Left forelimb (tissue), 1 donor: ENCODE measurements around the gene IFTAP.
"Not testable (repeated sequence)": the region's sequence is repeated elsewhere in the genome, so short reads cannot be mapped to it uniquely, and the experiment has no call there.

Experiments used
- DNase-seq: peaks from one replicate; pipeline ENCODE4 v3.0.0-alpha.2; 2018; ENCODE audit warnings: low spot score

Gene IFTAP

GRCh38 chr11:36594316-36594989, at the start of gene IFTAP:
TSS of gene IFTAP (plus strand) at chr11:36594502. CDS start at chr11:36610104, 15,602 bp downstream.
- peak; percentile 78 for DNase-seq

DNA sequence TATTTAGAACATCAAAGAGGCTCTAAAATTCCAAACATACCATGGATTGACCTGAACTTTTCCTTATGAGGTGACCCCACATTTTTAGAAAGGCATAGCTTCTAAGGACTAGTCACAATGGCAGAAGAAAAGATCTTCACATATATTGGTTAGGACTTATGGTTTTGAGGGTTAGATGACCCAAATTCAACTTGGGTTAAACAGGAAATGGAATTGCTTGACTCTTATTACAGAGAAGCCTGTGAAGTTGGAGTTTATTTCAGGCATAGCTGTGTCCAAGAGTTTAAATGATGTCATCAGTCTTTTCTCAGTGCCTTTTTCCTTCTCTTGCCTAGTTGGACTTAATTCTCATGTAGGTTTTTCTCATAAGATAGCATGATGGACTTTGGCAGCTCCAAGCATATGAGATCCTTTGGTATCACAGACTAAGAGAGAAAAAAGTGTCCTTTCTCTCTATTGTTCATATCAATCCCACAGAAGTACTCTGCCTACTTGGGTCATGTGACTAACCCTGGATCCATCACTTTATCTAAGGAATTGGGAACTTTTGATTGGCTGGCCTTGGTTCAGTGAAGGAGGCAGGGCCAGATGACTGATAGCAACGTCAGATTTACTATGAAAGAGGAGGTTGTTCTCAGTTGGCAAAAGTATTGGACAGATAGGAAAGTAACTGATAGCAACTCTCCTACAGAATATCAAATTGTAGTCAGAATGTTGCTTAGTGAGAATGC, 43.8 kb upstream of the IFTAP start:
- no peak for DNase-seq

DNA sequence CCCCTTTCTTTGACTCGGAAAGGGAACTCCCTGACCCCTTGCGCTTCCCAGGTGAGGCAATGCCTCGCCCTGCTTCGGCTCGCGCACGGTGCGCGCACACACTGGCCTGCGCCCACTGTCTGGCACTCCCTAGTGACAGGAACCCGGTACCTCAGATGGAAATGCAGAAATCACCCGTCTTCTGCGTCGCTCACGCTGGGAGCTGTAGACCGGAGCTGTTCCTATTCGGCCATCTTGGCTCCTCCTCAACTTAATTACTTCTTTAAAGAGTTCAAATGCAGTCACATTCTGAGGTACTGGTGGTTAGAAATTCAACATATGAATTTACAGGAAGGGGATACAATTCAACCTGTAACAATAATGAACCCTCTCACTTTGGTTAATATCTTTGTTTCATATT, 36.9 kb upstream of the IFTAP start:
- not testable (repeated sequence) for DNase-seq

- no peak for DNase-seq
Measured at GRCh38 chr11:36557991-36558390, 36.3 kb upstream of the IFTAP start.

- DNase-seq: no peak
Measured at GRCh38 chr11:36558571-36559413, 35.5 kb upstream of the IFTAP start.

GRCh38 chr11:36564376-36565030, 29.8 kb upstream of the IFTAP start:
- DNase-seq: no peak

DNA sequence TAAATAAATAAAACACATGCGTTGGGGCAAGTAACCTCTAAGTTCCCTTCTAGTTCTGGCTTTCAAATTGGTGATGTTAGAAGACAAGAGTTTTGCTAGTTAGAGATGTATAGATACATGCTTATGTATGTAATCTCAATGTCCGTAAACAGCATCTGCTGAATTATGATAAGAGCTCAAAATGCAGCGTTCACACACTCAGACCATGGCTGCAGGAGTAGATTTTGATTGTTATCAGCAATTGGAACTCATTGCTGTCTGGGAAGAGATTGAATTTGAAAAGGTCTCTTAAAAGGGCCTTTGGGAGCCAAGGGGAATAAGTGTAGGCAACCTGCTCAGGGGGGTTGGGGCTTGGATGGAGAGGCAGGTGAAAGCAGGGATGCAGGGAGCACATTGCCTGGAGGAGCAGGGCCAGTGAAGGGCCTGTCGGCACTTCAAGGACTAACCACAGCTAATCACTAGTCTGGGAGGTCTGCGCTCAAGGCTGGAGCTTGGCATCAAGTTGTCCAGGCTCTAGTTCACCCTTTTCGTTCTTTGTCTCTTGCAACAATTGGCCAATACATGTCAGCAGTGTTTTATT, 29.2 kb upstream of the IFTAP start:
- DNase-seq: no peak

DNA sequence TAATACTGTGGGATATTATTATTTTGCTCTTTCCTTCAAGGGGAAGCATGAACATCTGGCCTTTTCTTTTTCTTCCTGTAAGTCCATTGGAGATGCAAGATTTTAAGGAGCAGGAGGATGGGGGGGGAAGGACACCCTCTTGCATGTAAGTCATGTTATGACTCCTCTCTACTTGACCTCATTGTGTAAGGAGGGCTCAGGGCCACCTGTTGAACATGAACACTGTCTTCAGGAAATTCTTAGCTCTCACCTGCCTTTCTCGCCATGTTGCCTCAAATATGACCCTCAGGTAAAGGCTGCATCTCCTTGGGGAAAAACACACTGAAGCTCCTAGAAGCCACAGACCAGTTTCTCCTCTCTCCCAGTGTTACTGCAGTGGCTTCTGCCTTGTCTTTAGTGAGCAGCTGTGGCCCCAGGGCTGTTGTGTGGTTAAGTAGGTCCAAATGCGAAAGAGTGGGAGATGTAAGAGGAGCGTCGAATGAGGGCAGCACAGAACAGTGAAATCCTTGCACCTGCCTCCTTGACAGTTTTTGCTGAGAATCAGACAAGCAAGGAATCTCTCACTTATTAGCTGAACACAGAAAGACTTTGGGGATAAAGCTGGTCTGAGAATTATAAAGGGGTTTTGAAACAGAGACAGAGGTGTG, 27.8 kb upstream of the IFTAP start:
- no peak for DNase-seq

DNA sequence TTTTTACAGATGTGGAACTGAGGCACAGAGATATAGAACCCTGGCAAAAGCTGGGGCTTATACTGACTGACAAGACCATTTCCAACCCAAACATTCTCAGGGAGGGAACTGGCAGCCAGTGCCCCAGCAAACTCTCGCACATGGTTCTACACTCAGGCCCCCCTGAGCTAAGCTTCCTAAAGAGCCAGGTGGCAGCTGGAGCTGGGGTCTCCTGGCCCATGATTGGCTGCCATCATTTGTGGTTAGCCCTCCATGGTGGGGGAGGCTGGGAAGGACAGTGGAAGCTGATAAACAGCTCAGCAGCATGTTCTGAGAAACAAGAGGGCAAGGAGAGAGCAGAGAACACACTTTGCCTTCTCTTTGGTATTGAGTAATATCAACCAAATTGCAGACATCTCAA, 26.6 kb upstream of the IFTAP start, which contains the start of gene RAG1:
TSS of gene RAG1 (plus strand) at position 314 of the 400 bp plus-strand sequence. CDS start 5,298 bp downstream, outside the sequence.
- no peak for DNase-seq

DNA sequence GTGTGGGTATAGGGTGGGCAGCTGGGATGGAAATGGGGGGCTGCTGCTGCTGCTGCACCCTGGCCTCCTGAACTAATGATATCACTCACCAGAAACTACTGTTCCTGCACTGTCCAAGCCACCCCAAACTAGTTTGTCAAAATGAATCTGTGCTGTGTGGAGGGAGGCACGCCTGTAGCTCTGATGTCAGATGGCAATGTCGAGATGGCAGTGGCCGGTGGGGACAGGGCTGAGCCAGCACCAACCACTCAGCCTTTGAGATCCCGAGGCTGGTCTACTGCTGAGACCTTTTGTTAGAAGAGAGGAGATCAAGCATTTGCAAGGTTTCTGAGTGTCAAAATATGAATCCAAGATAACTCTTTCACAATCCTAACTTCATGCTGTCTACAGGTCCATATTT, 25.2 kb upstream of the IFTAP start:
- no peak for DNase-seq

- no peak for DNase-seq
Measured at GRCh38 chr11:36574486-36574885, 19.8 kb upstream of the IFTAP start.

GRCh38 chr11:36577373-36577772, 16.9 kb upstream of the IFTAP start:
- DNase-seq: no peak

- DNase-seq: no peak
Measured at GRCh38 chr11:36577859-36578258, 16.4 kb upstream of the IFTAP start.

DNA sequence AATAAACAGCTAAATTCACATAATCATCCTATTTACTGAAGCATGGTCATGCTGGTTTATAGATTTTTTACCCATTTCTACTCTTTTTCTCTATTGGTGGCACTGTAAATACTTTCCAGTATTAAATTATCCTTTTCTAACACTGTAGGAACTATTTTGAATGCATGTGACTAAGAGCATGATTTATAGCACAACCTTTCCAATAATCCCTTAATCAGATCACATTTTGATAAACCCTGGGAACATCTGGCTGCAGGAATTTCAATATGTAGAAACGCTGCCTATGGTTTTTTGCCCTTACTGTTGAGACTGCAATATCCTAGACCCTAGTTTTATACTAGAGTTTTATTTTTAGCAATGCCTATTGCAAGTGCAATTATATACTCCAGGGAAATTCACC, 15.8 kb upstream of the IFTAP start:
- DNase-seq: no peak

GRCh38 chr11:36581536-36581935, 12.8 kb upstream of the IFTAP start:
- DNase-seq: no peak

DNA sequence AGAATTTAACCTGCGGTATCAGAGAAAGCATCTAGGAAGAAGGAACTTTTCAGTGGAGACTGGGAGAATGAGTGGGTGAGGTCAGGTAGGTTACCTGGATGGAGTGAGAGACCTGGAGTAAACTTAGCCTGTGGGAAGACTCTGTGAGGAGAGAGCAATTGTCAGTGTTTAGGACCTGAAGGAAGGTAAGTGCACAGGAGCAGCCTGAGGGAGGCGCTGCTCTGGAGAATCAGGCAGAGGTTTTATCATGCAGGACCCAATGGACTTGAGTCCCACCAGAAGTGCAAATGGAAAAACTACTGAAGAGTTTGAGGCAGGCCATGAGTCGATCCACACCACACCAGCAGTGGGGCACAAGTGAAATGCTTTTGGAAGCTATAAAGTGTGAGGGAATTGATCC, 10.6 kb upstream of the IFTAP start:
- DNase-seq: no peak

DNA sequence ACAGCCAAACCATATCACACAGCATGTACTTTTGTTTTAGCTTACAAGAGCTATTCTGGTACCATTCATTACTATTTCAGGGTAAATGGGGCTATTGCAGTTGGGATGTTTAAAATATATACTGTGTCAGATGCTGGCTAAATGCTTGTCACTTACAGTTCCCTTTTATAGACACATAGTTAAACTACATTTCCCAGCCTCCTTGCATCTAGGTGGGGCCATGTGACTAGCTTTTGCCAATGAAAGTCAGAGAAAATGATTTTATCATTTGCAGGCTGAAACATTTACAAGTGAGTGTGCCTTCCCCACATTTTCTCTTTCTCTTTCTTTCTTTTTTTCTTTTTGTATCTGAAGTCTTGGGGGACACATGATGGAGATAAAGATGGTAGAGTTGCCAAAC, 7.8 kb upstream of the IFTAP start:
- no peak for DNase-seq

GRCh38 chr11:36588099-36588498, 6.2 kb upstream of the IFTAP start:
- no peak for DNase-seq

- no peak for DNase-seq
Measured at GRCh38 chr11:36590513-36590912, 3.8 kb upstream of the IFTAP start.

- DNase-seq: no peak
Measured at GRCh38 chr11:36591433-36591832, 2.9 kb upstream of the IFTAP start.

GRCh38 chr11:36596880-36597279, 2.6 kb downstream of the IFTAP start:
- no peak for DNase-seq
